Measurements from ENCODE around the gene ALDH7A1. TPM values are rescaled to one million over a fixed set of nuclear protein-coding genes. Genes with fewer than 3 reads are reported as not detected.
"Not testable (repeated sequence)": the region's sequence is repeated elsewhere in the genome, so short reads cannot be mapped to it uniquely, and the experiment has no call there.

The ALDH7A1 gene
- total RNA-seq, 1 donor from 2014 or later = 63.6 TPM

DNA sequence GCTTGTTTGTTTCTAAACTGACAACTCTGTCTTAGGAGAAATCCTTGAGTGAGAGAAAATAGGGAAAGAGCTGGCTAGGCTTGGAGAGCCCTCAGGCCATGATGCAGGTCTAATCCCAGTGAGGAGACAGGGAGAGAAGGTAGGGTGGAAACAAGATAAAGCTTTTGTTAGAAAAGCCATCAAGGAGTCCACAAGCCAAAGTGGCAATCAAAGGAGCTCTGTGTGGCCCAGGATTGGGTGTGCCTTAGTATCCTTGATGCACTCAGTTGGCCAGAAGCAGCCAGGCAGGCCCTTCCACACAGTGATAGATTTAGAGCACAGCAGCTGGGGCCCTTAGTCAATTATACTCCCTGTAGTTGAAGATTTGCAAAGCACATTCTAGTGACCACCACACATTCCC is 73.9 kb downstream of the ALDH7A1 start:
- H3K27me3 ChIP-seq = no peaks in the 10 kb centered on the region
- H3K36me3 ChIP-seq = no peaks in the 10 kb centered on the region
- no peaks in the 10 kb centered on the region for H3K9me3 ChIP-seq
- peak in 1 of 2 donors; percentile 80 for DNase-seq (ENCODE audit: extremely low spot score in 2 of 2)
- no peak for TF ChIP-seq POLR2AphosphoS5 (IDR thresholded peaks at IDR 0.05; ENCODE audit: insufficient read depth in 1 of 2, low read depth in 1 of 2)
- no peak for TF ChIP-seq POLR2A (IDR thresholded peaks at IDR 0.05)
- TF ChIP-seq, protein P1, sequence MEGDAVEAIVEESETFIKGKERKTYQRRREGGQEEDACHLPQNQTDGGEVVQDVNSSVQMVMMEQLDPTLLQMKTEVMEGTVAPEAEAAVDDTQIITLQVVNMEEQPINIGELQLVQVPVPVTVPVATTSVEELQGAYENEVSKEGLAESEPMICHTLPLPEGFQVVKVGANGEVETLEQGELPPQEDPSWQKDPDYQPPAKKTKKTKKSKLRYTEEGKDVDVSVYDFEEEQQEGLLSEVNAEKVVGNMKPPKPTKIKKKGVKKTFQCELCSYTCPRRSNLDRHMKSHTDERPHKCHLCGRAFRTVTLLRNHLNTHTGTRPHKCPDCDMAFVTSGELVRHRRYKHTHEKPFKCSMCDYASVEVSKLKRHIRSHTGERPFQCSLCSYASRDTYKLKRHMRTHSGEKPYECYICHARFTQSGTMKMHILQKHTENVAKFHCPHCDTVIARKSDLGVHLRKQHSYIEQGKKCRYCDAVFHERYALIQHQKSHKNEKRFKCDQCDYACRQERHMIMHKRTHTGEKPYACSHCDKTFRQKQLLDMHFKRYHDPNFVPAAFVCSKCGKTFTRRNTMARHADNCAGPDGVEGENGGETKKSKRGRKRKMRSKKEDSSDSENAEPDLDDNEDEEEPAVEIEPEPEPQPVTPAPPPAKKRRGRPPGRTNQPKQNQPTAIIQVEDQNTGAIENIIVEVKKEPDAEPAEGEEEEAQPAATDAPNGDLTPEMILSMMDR (IDR thresholded peaks at IDR 0.05) = no peak
- H3K4me1 ChIP-seq = peaks cover 47% of the 10 kb centered on the region
- intact Hi-C loops (cut with DNase I) = loop anchor here (5.0 kb wide), 1 partner anchor 39 kb away; no protein-coding TSS in a partner anchor
- H3K4me3 ChIP-seq = no peak overlapping the region
- H3K27ac ChIP-seq = peak overlapping the region; percentile 84

DNA sequence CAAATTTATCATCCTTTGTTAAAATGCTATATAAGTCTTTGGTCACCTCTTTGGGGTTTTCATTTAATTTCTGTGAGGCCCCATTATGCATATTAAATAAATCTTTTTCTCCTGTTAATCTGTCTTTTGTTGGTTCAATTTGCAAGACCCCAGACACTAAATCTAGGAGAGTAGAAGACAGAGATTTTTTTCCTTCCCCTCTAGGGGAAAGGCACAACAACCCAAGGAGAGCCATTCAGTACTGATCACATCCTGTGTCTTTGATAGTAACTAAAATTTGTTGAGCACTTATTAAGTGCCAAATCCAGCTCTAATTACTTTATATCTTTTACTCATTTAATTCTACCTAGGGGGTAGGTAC is 74.4 kb downstream of the ALDH7A1 start:
- H3K9me3 ChIP-seq = no peaks in the 10 kb centered on the region
- DNase-seq (ENCODE audit: extremely low spot score in 2 of 2) = no peak
- peak overlapping the region in 1 of 2 donors; percentile 15 for H3K4me3 ChIP-seq
- intact Hi-C loops (cut with DNase I) = loop anchor here (5.0 kb wide), 1 partner anchor 38 kb away; no protein-coding TSS in a partner anchor
- TF ChIP-seq, protein P1 (IDR thresholded peaks at IDR 0.05) = no peak
- TF ChIP-seq POLR2AphosphoS5 (IDR thresholded peaks at IDR 0.05; ENCODE audit: insufficient read depth in 1 of 2, low read depth in 1 of 2) (no peak), POLR2A (IDR thresholded peaks at IDR 0.05) (no peak)
- H3K36me3 ChIP-seq = no peaks in the 10 kb centered on the region
- H3K27ac ChIP-seq = peak overlapping the region; percentile 84
- H3K4me1 ChIP-seq = peaks cover 47% of the 10 kb centered on the region
- H3K27me3 ChIP-seq = no peaks in the 10 kb centered on the region

DNA sequence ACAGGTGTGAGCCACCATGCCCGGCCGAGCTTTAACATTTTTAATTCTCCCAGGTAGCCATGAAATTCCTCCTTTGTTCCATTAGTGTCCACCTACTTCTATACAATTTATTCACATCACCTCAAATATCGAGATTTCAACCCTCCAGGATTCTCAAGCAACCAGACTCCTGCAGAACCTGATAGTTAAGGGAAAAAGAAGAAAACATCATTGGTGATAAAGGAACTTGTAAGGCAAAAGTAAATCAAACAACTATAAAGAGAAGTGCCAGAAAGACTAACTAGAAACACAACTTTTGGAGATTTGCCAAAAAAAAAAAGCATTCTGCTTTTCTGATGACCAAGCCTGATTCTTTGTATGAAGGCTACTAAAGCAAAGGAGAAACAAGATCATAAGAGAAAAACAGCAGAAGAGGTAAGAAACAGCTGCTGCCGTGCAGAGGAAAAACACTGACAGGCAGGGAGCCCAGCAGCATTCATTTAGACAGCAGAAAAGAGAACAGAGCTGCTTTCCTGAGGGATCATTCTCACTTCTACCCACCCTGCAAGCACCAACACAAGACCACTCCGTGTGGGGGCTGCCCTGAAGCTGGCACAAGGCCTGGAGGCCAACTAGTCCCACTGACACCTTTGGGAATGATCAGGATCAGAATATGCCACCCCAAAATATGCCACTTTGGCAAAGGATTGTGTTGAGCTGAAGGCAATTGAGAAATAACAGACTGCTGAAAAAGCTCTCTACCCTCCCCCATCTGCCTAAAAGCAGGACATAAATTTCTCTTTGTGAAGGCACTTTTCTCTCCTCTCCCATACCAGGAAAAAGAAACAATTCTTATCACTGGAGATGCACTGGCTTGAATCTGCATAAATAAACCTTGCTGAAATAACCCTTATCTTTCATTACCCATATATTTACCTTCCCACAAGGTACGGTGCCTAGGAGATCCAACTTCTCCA is 75.1 kb downstream of the ALDH7A1 start:
- intact Hi-C loops (cut with DNase I) = loop anchor here (5.0 kb wide), 1 partner anchor 38 kb away; no protein-coding TSS in a partner anchor
- Histone ChIP-seq H3K27me3 (no peaks in the 10 kb centered on the region), H3K27ac (peak overlapping the region; percentile 84), H3K4me1 (peaks cover 45% of the 10 kb centered on the region), H3K4me3 (peak overlapping the region in 1 of 2 donors; percentile 15), H3K36me3 (no peaks in the 10 kb centered on the region), H3K9me3 (no peaks in the 10 kb centered on the region)
- TF ChIP-seq POLR2AphosphoS5 (IDR thresholded peaks at IDR 0.05; ENCODE audit: insufficient read depth in 1 of 2, low read depth in 1 of 2) = peak; percentile 34 to 56
- TF ChIP-seq, protein P1 (IDR thresholded peaks at IDR 0.05) = no peak
- TF ChIP-seq POLR2A (IDR thresholded peaks at IDR 0.05) = no peak
- DNase-seq (ENCODE audit: extremely low spot score in 2 of 2) = peak in 1 of 2 donors; percentile 90

DNA sequence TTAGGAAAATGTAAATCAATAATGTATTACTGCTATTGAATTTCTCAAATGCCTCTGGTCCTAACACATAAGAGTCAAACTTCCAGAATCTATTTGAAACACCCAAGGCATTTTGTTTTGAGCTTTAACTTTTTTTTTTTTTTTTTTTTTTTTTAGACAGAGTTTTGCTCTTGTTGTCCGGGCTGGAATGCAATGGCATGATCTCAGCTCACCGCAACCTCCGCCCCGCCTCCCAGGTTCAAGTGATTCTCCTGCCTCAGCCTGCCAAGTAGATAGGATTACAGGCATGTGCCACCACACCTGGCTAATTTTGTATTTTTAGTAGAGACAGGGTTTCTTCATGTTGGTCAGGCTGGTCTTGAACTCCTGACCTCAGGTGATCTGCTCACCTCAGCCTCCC is 75.8 kb downstream of the ALDH7A1 start:
- H3K36me3 ChIP-seq; H3K27me3 ChIP-seq; H3K9me3 ChIP-seq; H3K4me3 ChIP-seq; intact Hi-C loops (cut with DNase I): not testable (repeated sequence)
- Histone ChIP-seq H3K4me1 (peaks cover 42% of the 10 kb centered on the region), H3K27ac (peak overlapping the region; percentile 84)
- DNase-seq (ENCODE audit: extremely low spot score in 2 of 2) = peak in 1 of 2 donors; percentile 72

- H3K27me3 ChIP-seq = no peaks in the 10 kb centered on the region
- intact Hi-C loops (cut with DNase I) = no loop called here
- H3K9me3 ChIP-seq = no peaks in the 10 kb centered on the region
- TF ChIP-seq, protein P1 (IDR thresholded peaks at IDR 0.05) = no peak
- TF ChIP-seq POLR2AphosphoS5 (IDR thresholded peaks at IDR 0.05; ENCODE audit: insufficient read depth in 1 of 2, low read depth in 1 of 2) (no peak), POLR2A (IDR thresholded peaks at IDR 0.05) (no peak)
- H3K36me3 ChIP-seq = no peaks in the 10 kb centered on the region
- DNase-seq (ENCODE audit: extremely low spot score in 2 of 2) = no peak
- peaks cover 48% of the 10 kb centered on the region for H3K4me1 ChIP-seq
- H3K27ac ChIP-seq = peak overlapping the region; percentile 77
- H3K4me3 ChIP-seq = no peak overlapping the region
Measured at GRCh38 chr5:126516852-126517251, 78.2 kb downstream of the ALDH7A1 start.

Measured in vagina (tissue), 2 donors.